GM19193 (cell line): ENCODE results near the gene SLC39A10.

Experiments
- POLR2A ChIP-seq: IDR thresholded peaks from 4 replicates; pipeline ENCODE4 v1.6.1; 2011; ENCODE audit not compliant: insufficient read depth, insufficient read length; ENCODE audit errors: extremely low read depth

Gene SLC39A10, protein sequence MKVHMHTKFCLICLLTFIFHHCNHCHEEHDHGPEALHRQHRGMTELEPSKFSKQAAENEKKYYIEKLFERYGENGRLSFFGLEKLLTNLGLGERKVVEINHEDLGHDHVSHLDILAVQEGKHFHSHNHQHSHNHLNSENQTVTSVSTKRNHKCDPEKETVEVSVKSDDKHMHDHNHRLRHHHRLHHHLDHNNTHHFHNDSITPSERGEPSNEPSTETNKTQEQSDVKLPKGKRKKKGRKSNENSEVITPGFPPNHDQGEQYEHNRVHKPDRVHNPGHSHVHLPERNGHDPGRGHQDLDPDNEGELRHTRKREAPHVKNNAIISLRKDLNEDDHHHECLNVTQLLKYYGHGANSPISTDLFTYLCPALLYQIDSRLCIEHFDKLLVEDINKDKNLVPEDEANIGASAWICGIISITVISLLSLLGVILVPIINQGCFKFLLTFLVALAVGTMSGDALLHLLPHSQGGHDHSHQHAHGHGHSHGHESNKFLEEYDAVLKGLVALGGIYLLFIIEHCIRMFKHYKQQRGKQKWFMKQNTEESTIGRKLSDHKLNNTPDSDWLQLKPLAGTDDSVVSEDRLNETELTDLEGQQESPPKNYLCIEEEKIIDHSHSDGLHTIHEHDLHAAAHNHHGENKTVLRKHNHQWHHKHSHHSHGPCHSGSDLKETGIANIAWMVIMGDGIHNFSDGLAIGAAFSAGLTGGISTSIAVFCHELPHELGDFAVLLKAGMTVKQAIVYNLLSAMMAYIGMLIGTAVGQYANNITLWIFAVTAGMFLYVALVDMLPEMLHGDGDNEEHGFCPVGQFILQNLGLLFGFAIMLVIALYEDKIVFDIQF

DNA sequence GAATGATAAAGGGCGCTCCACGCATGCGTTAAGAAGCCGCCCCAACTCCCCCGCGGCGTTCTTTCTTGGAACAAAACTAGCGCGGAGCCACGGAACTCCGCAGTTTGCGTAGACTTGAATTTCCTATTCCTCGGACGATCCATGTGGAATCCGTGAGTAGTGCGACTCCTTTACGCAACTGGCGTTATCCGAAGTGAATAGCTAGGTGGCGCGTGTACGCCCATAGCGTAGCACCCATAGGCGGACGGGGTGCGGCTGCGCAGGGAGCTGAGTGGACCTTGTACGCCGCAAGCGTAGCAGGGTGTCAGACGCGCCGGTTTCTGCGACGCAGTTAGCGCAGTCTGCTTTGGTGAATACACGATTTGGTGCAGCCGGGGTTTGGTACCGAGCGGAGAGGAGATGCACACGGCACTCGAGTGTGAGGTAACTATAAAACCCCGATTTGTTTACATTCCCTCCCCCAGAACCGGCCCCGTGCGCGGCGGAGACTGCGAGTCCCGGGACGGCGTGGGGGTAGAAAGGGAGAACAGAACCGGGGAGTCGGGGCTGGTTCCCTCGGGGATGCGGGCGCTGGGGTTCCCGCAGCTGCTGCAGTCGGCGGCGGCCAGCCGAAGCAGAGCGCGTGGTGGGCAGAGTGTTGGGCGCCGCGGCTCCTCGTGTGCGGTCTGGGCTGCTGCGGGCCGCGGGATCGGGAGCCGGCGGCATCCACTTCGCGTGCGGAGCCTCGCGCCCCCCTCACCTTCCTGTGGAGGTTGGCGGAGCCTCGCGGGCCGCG, at the start of gene SLC39A10:
Gene SLC39A10 (plus strand): TSS at position 368 of the 775 bp plus-strand sequence. CDS start 22,817 bp downstream, outside the sequence.
- TF ChIP-seq POLR2A, result peak; percentile 99

DNA sequence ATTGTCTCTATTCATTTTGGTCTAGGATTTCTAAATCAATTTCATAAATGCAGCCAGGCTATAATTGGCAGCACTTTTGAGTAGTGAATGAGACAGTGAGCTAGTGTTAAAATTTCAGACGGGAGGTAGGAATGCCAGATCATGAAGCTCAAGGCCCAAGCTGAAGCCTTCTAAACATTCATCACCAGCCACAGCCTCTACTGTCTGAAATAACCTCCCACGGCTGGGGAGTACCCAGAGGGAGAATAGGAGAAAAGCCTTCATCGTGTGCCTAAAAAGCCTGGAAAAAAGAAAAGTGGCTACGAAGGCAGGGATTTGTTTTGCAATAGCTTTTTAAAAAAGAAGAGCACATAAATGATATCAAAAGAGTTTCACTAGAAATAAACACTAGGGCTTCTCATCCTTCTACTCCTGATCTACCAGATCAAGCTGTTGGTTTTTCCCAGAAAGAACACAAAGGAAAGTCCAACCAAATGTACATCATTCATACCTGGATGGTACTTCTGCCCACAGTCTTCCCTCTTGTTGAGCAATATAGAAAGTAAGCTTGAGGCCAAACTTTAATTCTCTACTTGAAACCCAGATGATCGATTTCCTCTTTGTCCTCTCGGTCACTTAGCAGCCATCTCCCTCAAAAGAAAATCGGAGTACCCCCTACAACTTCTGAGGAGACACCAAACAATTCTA, 48.1 kb upstream of the SLC39A10 start:
- TF ChIP-seq POLR2A, result no peak

DNA sequence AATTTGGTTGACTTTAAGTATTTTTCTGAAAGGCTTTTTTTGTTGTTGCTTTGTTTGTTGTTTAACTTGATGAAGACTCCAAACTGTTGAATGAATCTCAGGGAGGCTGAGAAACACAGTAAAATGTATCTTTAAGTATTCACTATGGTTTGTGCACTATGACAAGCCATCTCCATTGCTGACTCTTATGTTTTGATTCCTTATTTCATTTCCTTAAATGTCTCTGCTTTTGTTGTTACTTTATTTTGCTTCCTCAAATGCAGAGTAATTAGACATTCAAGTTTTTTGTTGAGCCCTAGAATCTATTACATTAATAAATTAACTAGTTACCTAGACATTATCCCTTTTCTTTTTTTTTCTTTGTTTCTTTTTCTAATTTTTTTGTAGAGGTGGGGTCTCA, 46.3 kb upstream of the SLC39A10 start:
- no peak for TF ChIP-seq POLR2A

DNA sequence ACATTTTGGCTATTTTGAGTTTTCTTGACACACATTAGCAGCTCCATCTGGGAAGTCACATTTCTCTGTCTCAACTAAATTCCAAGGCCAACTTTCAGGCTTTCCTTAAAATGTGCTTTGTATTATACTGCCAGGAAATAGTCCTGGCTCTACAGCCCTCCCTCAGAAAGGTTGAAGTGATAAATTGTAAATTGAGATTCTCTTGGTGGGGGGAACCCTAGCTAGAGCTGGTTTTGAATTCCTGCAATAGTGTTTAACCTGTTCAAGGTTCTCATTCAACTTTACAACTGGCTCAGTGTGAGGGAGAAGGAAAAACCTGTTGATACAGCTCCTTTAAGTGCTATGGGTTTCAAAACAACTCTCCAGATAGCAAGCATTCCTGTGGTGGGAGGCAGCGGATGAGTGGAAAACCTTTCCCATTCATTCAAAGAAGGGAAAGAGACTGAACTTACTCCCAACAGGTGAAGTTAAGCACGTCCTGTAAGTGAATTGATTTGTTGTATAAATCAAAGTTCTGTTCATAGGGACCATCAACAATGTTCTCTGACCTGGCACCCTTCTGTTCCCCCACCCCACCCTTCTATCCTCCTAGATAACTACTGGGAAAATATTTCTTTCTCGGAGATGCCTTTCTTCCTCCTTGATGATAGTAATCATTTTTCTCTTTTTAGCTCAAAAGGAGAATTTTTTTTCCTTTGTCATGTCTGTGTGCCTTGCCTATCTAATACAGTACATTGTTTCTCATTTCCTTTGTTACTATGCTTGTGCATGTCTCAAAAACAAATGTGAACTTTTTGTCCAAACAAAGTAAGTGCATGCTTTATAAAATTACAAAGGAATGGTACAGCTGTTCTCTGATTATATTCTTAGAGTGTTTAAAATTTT, 44.2 kb upstream of the SLC39A10 start:
- TF ChIP-seq POLR2A, result no peak

DNA sequence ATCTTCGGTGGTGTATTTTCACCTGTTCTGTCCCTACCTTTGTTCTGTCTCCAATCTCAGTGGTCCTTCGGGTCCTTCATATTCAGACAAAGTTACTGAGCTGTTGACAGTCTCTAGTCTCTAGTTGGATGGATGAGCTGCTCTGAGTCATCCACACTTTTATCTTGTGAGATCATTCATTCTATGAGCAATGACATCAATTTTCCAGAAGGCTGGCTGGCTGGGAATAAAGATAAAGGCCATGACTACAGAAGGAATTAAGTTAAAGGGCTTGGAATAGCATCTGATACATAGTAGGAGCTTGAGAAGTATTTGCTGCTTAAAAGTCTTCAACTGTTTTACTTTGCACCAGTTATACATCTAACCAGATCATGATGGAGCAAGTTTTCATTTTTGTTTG, 43.1 kb upstream of the SLC39A10 start:
- no peak for TF ChIP-seq POLR2A

DNA sequence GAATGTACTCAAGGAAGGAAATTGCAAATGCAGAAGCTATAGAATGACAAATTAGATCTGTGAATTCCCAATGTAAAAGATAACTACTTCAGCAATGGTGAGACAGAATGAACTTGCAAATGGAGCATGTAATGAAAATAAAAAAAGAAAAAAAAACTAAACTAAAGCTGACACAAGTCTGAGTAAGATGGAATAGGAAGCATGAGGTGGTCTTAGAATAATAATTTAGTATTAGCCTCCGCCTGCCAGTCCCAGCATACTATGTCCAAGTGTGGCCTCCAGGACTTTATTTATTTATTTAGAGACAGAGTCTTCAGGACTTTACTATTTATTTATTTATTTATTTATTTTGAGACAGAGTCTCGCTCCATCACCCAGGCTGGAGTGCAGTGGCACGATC, 37.4 kb upstream of the SLC39A10 start:
- no peak for TF ChIP-seq POLR2A

DNA sequence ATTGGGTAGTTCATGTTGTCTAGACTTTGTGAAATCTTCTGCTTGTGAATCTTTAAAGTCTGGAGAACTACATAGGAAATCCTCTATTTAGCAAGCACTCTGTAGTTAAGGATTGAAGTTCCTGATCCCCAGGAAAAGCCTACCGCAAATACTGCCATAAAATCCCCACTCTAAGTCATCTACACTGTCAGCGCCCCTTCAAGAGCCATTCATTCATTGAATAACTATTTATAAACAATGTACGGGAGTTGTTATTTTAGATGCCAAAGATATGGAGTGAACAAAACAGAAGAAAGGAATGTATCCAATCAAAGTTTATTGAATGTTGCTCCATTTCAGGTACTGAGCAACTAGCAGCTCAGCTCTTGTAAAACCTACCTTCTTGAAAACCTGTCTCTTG, 36.5 kb upstream of the SLC39A10 start:
- no peak for TF ChIP-seq POLR2A

DNA sequence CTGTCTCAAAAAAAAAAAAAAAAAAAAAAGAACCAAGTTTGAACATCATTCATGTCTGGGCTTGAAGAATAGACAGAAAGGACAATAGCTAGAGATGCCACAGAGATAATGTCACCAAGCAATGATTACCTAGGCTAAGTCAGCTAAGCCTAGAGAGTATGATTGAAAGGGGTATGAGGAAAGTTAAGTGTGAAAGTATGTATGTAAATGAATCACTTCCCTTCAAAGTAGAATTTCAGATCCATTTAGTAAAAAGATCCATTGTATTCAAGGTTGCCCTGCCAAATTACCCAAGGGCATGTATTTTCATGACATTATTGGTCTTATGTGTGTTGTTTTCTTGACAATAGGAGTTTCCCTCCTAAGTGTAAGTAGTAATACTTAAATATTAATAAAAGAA, 34.1 kb upstream of the SLC39A10 start:
- no peak for TF ChIP-seq POLR2A

DNA sequence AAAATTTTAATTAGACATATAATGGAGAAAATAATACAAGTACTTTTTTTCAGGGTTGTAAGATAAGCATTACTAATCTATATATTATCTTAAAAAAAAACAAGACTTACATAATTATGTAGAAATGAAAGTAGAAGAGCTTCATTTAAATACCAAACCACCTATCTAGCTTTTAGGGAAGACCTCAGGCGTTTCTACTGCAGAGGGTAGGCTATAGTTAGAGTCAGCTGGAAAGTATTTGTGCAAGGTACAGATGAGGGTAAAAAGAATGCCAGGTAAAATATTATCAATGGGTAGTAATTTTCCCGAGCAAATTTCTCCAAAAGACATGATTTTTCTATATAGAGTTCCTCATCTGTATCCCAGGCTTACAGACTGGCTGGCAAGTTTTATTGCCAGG, 30.5 kb upstream of the SLC39A10 start:
- TF ChIP-seq POLR2A, result no peak

DNA sequence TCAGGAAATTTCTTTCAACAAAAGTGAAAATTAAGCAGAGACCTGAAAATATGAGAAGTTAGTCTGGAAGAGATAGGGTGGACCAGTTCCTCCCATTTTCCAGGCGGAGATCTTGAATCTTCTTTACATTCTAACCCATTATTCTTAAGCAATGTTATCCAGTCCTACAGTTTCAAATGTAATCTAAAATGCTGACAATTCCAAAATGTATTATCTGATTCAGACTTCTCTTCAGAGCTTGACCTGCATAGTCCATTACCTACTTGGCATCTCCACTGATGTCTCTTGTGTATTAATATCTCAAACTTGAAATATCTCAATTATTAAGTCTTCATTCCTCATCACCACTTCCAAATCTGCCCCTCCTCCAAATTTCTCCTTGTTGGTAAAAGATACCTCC, 28.4 kb upstream of the SLC39A10 start:
- TF ChIP-seq POLR2A, result no peak

DNA sequence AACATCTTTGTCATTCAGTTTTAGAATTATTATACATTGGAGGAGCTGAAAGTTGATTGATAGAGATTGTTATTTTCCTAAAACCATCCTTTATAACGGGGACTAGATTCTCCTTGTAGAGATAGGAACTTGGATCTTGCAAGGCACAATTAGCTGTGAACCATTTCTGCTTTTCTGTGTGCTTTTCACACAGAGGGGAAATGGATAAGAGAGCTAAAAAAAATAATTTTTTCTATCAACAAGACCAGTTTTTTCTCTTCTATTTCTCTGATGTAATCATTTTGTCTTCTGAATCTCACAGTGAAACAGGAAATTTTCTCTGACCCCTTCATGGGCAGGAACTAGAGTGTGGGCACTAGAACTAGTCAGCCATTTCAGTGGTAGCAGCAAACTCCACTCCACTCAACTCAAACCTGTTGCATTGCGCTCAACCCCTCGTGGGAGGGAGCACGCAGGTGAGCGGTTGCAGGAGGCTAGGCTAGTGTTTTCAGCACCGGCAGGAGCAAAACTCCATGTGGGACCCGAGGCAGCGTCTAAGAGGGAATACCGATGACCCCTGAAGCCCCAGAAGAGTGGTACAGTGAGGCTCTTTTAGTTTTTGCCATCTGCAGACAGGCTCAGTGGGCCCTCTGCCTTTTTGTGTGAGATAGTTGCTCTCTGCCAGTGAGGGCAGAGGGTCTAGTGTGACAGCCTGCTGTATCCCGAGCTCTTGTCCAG, 24.0 kb upstream of the SLC39A10 start:
- no peak for TF ChIP-seq POLR2A

DNA sequence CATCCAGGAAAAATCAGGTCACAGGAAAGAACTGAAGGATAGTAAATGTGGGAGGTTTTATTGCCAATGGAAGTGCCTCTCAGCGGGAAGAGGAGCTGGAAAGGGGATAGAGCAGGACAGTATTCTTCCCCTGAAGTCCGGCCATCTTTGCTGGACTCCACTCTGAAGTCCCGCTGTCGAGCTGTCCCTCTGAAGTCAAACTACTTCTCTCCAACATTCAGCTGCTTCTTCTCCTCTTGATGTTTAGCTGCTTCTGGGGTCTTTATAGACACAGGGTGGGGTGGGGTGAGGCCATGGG, 23.5 kb upstream of the SLC39A10 start:
- no peak for TF ChIP-seq POLR2A

DNA sequence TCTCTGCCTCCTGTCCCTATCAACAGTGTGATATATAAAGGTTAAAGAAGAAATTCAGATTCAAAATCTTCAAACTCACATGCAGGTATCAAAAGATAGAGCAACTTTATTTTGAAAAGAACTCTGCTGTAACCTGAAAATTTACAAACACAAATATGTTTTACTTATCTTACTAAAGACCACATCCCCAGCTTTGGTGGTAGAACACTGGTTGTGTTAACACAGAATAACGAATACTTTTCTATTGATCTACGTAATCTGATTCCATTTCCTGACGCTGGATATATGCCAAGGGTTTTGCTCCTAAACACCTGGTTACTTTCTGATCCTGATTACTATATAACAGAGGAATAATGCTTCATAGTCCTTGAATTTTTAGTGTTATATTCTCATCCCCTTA, 23.1 kb upstream of the SLC39A10 start:
- no peak for TF ChIP-seq POLR2A
